Kidney (tissue), 14 donors: ENCODE data around the gene GK. TPM values are rescaled to one million over a fixed set of nuclear protein-coding genes. Genes with fewer than 3 reads are reported as not detected.

ENCODE experiments used
- DNase-seq, 5 donors: peaks; one replicate each; pipeline ENCODE4 v3.0.0-alpha.2; 2013 to 2020
- FAIRE-seq: peaks from 2 replicates; lab custom pipeline; 2012; peaks lifted over from hg19 to GRCh38; lab: Jason Lieb, UNC
- H3K27ac ChIP-seq, 2 donors: one replicate each; pipeline ENCODE4 v1.7.0; 2013; ENCODE audit warnings: low read depth in 2 of 2, low read length in 2 of 2, inconsistent platforms in 1 of 2
- H3K27me3 ChIP-seq: one replicate; pipeline ENCODE4 v1.7.1; 2013; ENCODE audit warnings: low read length, inconsistent platforms; ENCODE audit not compliant: control insufficient read depth, insufficient read depth
- H3K36me3 ChIP-seq, 3 donors: one replicate each; pipeline versions ENCODE4 v1.7.0 to v1.7.1; 2013; ENCODE audit warnings: low read length in 3 of 3, control low read depth in 1 of 3, inconsistent platforms in 1 of 3; ENCODE audit not compliant: insufficient read depth in 3 of 3, control insufficient read depth in 2 of 3
- H3K4me1 ChIP-seq, 3 donors: one replicate each; pipeline versions ENCODE4 v1.7.0 to v1.7.1; 2013; ENCODE audit warnings: low read length in 3 of 3, inconsistent platforms in 1 of 3, low read depth in 1 of 3; ENCODE audit not compliant: control insufficient read depth in 2 of 3, insufficient read depth in 2 of 3
- H3K4me3 ChIP-seq, 3 donors: one replicate each; pipeline versions ENCODE4 v1.7.0 to v1.8.1; 2013; ENCODE audit warnings: low read length in 3 of 3, control low read depth in 1 of 3, inconsistent platforms in 1 of 3
- H3K9ac ChIP-seq, 3 donors: one replicate each; pipeline versions ENCODE4 v1.7.0 to v1.7.1; 2013; ENCODE audit warnings: low read length in 3 of 3, control low read depth in 1 of 3, inconsistent platforms in 1 of 3
- H3K9me3 ChIP-seq, 3 donors: one replicate each; pipeline versions ENCODE4 v1.7.0 to v1.7.1; 2013; ENCODE audit warnings: low read length in 3 of 3, control low read depth in 1 of 3, inconsistent platforms in 1 of 3; ENCODE audit not compliant: control insufficient read depth in 2 of 3, insufficient read depth in 1 of 3
- intact Hi-C: fragments of 100-400 bp; cut with DNase I; formaldehyde crosslinking; loops from one replicate; pipeline ENCODE4 v1.11.1; 2022
- polyA plus RNA-seq: library from polyadenylated mRNA; stranded (reverse); fragments of 350-450 nt; fragmentation: Illumina TruSeq; extraction: RNeasy Lipid Tissue Mini Kit (QIAGEN cat#74804); gene quantifications from one replicate; pipeline ENCODE4 v1.2.3, GENCODE V29; 2014; ENCODE audit warnings: low read depth, low replicate concordance; ENCODE audit not compliant: insufficient read depth
- total RNA-seq: library from RNA; stranded (reverse); fragmentation: NEBNext Ultra II Directional; extraction: Animal tissue kit (Norgen Biotek cat#: 25700); gene quantifications from one replicate; pipeline ENCODE4 v1.2.1, GENCODE V29; 2021
- TF ChIP-seq, protein P1 (sequence below): IDR thresholded peaks from 3 replicates; pipeline ENCODE4 v1.5.1; 2012; ENCODE audit warnings: mild to moderate bottlenecking, moderate library complexity, borderline replicate concordance; ENCODE audit not compliant: insufficient read depth; ENCODE audit errors: extremely low read depth
- donor health status: control.
- donor health status: control.
- donor health status: control.
- donor health status: control.
- donor health status: control.
- donor health status: DM: yes; HTN: yes; CAD: no.
- donor health status: Normal renal cell carcinoma (clear cell type).

The GK gene
- total and polyA plus RNA-seq, 2 donors from 2014 or later, result 12.5 to 73.8 TPM

DNA sequence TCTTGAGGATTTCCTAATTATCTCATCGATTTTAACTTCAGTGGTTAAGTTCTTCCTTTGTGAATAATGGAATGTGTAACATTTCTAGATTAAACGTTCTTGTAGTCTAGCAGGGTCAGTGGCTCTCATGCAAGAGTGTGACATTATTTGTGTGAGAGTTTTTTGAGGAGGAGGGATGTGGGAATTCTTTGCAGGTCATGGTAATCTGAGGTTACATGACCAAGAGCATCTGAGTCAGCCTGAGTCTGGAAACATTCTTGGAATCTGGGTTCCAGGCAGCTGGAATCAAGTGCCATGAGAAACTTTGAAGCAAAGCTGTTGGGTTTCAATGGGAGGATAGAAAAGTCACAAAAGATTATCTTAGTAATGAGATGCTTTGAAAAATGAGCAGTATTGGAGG, 49.5 kb downstream of the GK start:
- H3K9ac ChIP-seq, result no peak overlapping the region
- H3K27me3 ChIP-seq, result no peaks in the 10 kb centered on the region
- no peak overlapping the region for H3K27ac ChIP-seq
- FAIRE-seq, result no peak
- H3K4me3 ChIP-seq, result no peak overlapping the region
- peaks cover 0 to 4% (median 0%) of the 10 kb centered on the region in 3 donors for H3K36me3 ChIP-seq
- intact Hi-C loops, result no loop called here
- H3K9me3 ChIP-seq, result no peaks in the 10 kb centered on the region
- DNase-seq, result no peak
- TF ChIP-seq, protein P1, sequence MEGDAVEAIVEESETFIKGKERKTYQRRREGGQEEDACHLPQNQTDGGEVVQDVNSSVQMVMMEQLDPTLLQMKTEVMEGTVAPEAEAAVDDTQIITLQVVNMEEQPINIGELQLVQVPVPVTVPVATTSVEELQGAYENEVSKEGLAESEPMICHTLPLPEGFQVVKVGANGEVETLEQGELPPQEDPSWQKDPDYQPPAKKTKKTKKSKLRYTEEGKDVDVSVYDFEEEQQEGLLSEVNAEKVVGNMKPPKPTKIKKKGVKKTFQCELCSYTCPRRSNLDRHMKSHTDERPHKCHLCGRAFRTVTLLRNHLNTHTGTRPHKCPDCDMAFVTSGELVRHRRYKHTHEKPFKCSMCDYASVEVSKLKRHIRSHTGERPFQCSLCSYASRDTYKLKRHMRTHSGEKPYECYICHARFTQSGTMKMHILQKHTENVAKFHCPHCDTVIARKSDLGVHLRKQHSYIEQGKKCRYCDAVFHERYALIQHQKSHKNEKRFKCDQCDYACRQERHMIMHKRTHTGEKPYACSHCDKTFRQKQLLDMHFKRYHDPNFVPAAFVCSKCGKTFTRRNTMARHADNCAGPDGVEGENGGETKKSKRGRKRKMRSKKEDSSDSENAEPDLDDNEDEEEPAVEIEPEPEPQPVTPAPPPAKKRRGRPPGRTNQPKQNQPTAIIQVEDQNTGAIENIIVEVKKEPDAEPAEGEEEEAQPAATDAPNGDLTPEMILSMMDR, result no peak
- H3K4me1 ChIP-seq, result no peaks in the 10 kb centered on the region

DNA sequence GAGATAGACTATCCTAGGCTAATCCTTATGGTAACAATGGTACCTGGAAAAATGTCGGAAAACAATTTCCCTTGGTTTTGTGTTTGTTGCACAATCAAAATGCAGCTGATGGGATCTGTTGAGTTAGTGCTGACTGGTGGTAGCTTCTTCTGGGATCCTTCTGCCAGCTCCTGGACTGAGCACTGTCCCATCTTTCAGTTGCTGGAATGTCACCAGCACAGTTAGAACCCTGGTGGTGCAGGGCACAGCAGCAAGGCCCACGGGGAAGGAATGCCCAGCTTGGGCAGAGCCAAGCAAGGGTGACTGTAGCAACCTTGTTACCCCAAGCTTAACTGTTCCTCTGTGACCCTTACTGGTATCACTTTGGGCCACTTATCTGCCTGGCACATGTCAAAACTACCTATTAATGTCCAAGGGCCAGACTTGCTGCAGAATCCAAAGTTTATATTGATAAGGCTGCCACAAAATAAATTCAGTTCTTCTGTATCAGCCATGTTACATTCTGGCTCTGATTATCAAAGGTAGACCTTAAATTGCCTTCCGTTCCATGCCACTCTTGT, 53.1 kb downstream of the GK start:
- TF ChIP-seq, protein P1, result no peak
- Histone ChIP-seq H3K27ac (no peak overlapping the region), H3K4me3 (no peak overlapping the region), H3K36me3 (peaks cover 0 to 9% (median 3%) of the 10 kb centered on the region in 3 donors), H3K9me3 (no peaks in the 10 kb centered on the region), H3K4me1 (no peaks in the 10 kb centered on the region), H3K9ac (no peak overlapping the region), H3K27me3 (no peaks in the 10 kb centered on the region)
- DNase-seq, result no peak
- no peak for FAIRE-seq
- intact Hi-C loops, result no loop called here

DNA sequence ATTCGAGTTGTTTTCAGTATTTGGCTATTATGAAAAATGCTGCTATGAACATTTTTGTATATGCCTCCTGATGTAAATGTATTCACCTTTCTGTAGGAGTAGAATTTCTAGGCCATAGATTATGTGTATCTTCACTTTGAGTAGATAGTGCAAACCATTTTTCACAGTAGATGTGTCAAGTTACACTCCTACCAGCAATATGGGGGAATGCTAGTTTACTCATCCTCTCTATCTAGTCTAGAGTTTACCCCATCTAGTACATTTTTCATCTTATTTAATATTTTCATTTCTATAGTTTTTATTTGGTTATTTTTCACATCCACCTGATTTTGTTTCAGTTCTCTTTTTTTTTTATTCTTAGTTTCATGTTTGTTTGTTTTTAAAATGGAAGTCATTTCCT, 59.0 kb downstream of the GK start:
- Histone ChIP-seq H3K9me3 (no peaks in the 10 kb centered on the region), H3K4me3 (no peak overlapping the region), H3K27me3 (peaks cover 4% of the 10 kb centered on the region), H3K4me1 (no peaks in the 10 kb centered on the region), H3K36me3 (peaks cover 0 to 5% (median 3%) of the 10 kb centered on the region in 3 donors), H3K9ac (no peak overlapping the region), H3K27ac (no peak overlapping the region)
- intact Hi-C loops, result no loop called here
- TF ChIP-seq, protein P1, result no peak
- DNase-seq (no peak), FAIRE-seq (peak; percentile 90)
